Measurements from ENCODE around the gene NFATC2. TPM values are rescaled to one million over a fixed set of nuclear protein-coding genes. Genes with fewer than 3 reads are reported as not detected.

Gene NFATC2
- total RNA-seq, 2 donors from 2014 or later: 5.8 to 7.3 TPM

DNA sequence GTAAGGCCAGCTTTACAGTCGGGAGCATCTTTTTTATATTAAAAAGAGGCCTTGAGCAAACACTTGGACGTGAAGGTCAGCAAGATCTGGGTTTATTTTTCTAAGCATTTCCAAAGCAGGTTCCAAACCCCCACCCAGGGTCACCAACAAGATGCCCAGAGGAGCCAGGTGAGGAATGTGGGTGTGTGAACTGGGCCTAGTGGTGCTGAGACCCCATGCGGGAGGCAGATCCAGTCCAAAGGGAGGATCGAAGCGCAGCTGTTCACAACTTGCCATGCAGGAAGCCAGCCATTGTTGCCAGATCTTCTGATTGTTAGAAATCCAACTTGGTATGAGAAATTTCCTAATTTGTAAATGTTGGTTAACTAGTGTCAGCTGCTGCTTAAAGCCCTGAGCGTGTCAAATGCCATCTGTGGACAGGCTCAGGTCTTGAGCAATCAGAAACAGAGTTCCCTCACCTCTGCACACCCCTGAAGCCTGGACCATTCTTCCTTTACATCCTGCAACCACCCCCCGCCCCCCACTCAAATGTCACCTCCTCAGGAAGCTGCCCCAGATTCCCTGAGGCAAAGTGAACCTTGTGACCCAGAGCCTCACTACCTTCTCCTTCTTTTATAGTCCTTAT is 46.5 kb downstream of the NFATC2 start:
- Histone ChIP-seq H3K4me1 (no peaks in the 10 kb centered on the region), H3K9ac (ENCODE audit: low read depth in 2 of 2, low read length in 2 of 2) (no peak overlapping the region)

DNA sequence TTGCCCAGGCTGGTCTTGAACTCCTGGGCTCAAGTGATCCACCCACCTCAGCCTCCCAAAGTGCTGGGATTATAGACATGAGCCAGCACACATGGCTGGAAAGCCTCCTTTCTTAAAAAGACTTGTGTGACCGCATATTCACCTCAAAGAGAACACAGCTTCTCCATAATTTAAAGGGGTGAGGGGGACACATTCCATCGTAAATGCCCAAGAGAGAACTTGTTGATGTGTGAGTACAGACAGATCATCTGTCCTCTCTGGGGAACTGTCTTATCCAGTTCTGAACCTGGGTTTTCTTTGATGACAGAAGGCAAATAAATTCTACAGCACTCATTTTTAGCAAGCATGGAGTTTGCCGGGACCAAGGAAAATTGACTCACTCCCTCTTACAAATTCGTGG is 47.2 kb downstream of the NFATC2 start:
- intact Hi-C loops (cut with DNase I): no loop called here
- Histone ChIP-seq H3K9me3 (no peaks in the 10 kb centered on the region), H3K4me3 (no peak overlapping the region), H3K27ac (no peak overlapping the region), H3K4me1 (no peaks in the 10 kb centered on the region), H3K36me3 (no peaks in the 10 kb centered on the region), H3K9ac (ENCODE audit: low read depth in 2 of 2, low read length in 2 of 2) (no peak overlapping the region), H3K27me3 (no peaks in the 10 kb centered on the region)
- TF ChIP-seq, protein P1, sequence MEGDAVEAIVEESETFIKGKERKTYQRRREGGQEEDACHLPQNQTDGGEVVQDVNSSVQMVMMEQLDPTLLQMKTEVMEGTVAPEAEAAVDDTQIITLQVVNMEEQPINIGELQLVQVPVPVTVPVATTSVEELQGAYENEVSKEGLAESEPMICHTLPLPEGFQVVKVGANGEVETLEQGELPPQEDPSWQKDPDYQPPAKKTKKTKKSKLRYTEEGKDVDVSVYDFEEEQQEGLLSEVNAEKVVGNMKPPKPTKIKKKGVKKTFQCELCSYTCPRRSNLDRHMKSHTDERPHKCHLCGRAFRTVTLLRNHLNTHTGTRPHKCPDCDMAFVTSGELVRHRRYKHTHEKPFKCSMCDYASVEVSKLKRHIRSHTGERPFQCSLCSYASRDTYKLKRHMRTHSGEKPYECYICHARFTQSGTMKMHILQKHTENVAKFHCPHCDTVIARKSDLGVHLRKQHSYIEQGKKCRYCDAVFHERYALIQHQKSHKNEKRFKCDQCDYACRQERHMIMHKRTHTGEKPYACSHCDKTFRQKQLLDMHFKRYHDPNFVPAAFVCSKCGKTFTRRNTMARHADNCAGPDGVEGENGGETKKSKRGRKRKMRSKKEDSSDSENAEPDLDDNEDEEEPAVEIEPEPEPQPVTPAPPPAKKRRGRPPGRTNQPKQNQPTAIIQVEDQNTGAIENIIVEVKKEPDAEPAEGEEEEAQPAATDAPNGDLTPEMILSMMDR (IDR thresholded peaks at IDR 0.05): no peak
- no peak for DNase-seq

More for the DNA sequence above, 46.5 kb downstream of the NFATC2 start:
- Histone ChIP-seq H3K27ac (no peak overlapping the region), H3K36me3 (no peaks in the 10 kb centered on the region), H3K9me3 (no peaks in the 10 kb centered on the region), H3K4me3 (no peak overlapping the region), H3K27me3 (no peaks in the 10 kb centered on the region)
- TF ChIP-seq, protein P1 (IDR thresholded peaks at IDR 0.05): no peak
- intact Hi-C loops (cut with DNase I): no loop called here
- no peak for DNase-seq

DNA sequence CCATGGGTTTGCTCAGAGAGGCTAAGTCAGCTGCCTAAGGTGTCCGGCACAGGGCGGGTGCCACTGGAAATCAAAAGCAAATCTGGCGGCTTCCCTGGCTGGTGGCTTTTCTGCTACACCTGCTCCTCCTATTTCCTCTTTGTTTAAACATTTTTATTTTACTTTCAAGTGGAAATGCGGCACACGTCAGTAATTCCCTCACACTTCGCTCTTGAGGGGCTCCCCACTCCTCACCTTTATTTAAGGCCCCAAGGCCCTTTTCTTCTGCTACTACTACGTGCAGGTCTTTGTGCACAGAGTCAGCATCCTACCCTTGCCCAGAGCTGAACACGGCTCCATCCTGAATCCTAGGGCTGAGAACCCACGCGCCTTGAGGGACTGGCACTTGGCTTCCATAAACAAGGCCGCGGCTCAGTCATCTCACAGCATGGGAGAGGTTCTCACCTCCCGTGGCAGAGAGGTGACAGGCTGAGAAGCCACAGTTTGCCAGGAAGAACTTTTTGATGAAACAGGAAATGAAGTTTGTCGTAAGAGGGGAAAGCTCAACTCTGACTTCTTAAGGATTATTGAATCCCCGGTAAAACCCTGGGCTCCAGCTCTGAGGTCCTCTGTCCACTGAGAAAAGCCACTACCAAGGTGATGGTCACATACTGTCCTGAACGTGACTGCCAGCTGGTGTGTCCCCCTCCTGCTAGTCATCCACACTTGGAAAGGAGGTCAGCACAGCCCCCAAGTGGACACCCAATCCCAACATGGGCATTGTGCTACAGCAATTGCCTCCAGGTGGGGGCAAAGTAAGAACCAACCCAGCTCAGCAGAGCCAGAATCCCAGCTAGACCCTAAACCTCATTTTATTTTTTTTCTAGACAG is 48.0 kb downstream of the NFATC2 start:
- intact Hi-C loops (cut with DNase I): no loop called here
- Histone ChIP-seq H3K27ac (no peak overlapping the region), H3K27me3 (no peaks in the 10 kb centered on the region), H3K36me3 (no peaks in the 10 kb centered on the region), H3K4me3 (no peak overlapping the region), H3K4me1 (no peaks in the 10 kb centered on the region), H3K9me3 (no peaks in the 10 kb centered on the region), H3K9ac (ENCODE audit: low read depth in 2 of 2, low read length in 2 of 2) (no peak overlapping the region)
- DNase-seq: no peak
- TF ChIP-seq, protein P1 (IDR thresholded peaks at IDR 0.05): no peak

DNA sequence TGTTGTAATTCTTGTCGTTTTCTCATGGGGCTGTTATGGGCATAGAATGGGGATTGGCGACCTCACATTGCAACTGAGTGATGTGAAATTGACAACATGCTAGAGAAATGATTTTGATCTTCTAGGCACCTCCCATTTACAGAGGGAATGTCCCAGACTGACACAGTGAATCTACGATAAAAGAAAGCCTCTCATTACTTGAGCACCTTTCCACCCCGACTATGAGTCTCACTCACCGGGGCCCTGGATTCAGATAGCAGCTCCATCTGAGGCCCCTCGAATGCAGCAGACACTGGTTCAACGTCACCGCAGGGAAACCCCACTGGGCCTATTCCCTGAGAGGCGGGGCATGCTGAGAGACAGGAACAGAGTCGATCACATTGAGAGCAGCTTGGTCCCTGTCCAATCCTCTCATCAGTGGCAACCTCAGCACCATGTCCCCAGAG is 49.1 kb downstream of the NFATC2 start:
- H3K27ac ChIP-seq: no peak overlapping the region
- no peak overlapping the region for H3K4me3 ChIP-seq
- no peaks in the 10 kb centered on the region for H3K27me3 ChIP-seq
- TF ChIP-seq, protein P1 (IDR thresholded peaks at IDR 0.05): no peak
- no peaks in the 10 kb centered on the region for H3K9me3 ChIP-seq
- no peaks in the 10 kb centered on the region for H3K4me1 ChIP-seq
- intact Hi-C loops (cut with DNase I): no loop called here
- H3K36me3 ChIP-seq: no peaks in the 10 kb centered on the region
- no peak overlapping the region for H3K9ac ChIP-seq (ENCODE audit: low read depth in 2 of 2, low read length in 2 of 2)
- no peak for DNase-seq

DNA sequence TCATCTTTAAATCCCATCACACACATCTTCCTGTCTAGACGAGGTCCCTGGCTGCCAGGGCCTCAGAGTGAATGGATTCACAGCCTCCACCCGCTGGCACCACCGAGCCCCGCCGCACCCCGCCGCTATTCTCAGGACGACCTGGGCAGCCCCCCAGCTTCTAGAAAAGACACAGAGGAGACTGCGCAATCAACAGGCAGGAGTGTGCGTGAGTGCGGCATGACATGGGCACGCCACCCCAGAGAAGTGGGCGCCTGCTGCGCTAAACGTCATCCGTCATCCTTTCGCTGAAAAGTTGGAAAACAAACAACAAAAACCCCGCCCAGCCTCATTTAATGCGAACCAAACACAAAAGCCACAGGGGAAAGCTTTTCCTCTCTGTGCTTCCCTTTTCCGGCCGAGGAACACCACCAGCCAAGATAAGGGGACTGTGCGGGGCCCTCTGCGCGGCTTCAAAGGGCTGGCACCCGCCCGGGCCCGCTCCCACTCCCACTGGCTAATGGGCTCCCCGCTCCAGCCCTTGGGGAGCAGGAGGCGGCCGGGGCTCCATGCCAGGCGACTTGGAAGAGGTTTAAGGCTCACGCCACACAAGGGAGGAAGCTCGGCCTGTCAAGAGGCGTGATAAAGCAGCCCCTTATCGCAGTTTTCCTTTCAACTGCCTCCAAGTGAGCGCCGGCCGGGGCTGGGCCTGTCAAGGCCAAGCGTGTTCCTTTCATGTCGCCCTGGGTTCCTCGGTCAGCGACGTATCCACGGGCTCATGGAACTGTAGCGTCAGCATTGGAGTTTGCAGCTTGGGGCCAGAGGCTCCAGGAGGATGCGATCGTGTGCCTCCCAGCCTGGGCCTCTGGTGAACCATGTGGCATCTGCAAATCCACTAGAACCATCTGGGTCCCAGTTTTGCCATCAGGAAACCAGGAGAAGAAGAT is 50.1 kb downstream of the NFATC2 start:
- no peak overlapping the region for H3K4me3 ChIP-seq
- no peaks in the 10 kb centered on the region for H3K9me3 ChIP-seq
- H3K36me3 ChIP-seq: no peaks in the 10 kb centered on the region
- H3K27me3 ChIP-seq: no peaks in the 10 kb centered on the region
- H3K9ac ChIP-seq (ENCODE audit: low read depth in 2 of 2, low read length in 2 of 2): no peak overlapping the region
- DNase-seq: no peak
- no peaks in the 10 kb centered on the region for H3K4me1 ChIP-seq
- intact Hi-C loops (cut with DNase I): no loop called here
- TF ChIP-seq, protein P1 (IDR thresholded peaks at IDR 0.05): no peak
- no peak overlapping the region for H3K27ac ChIP-seq
